Muscle layer of duodenum (tissue), 2 donors: ENCODE measurements around the gene SRGAP2C.
"Not testable (repeated sequence)": the region's sequence is repeated elsewhere in the genome, so short reads cannot be mapped to it uniquely, and the experiment has no call there.

Experiments used
- H3K27ac ChIP-seq: one replicate; pipeline ENCODE4 v1.7.0; 2013; ENCODE audit warnings: mild to moderate bottlenecking, low read length
- H3K27me3 ChIP-seq: one replicate; pipeline ENCODE4 v1.7.0; 2013; ENCODE audit warnings: low read depth, mild to moderate bottlenecking, control low read depth, low read length
- H3K36me3 ChIP-seq, 2 donors: one replicate each; pipeline ENCODE4 v1.7.0; 2013; ENCODE audit warnings: low read length in 2 of 2, control low read depth in 1 of 2, mild to moderate bottlenecking in 1 of 2; ENCODE audit not compliant: insufficient read depth in 2 of 2, control insufficient read depth in 1 of 2
- H3K4me1 ChIP-seq, 2 donors: one replicate each; pipeline ENCODE4 v1.7.0; 2013; ENCODE audit warnings: low read length in 2 of 2, mild to moderate bottlenecking in 2 of 2, control low read depth in 1 of 2, moderate library complexity in 1 of 2; ENCODE audit not compliant: insufficient read depth in 2 of 2, control insufficient read depth in 1 of 2
- H3K4me3 ChIP-seq, 2 donors: one replicate each; pipeline ENCODE4 v1.7.0; 2013; ENCODE audit warnings: low read length in 2 of 2, low read depth in 1 of 2, mild to moderate bottlenecking in 1 of 2
- H3K9me3 ChIP-seq, 2 donors: one replicate each; pipeline ENCODE4 v1.7.0; 2013; ENCODE audit warnings: low read length in 2 of 2, control low read depth in 1 of 2, mild to moderate bottlenecking in 1 of 2; ENCODE audit not compliant: control insufficient read depth in 1 of 2
- donor health status: healthy.

SRGAP2C gene

GRCh38 chr1:121385162-121385561 lies 200.4 kb downstream of the SRGAP2C start:
- not testable (repeated sequence) for H3K36me3 ChIP-seq, H3K9me3 ChIP-seq, H3K27me3 ChIP-seq, H3K4me3 ChIP-seq, H3K4me1 ChIP-seq, H3K27ac ChIP-seq

GRCh38 chr1:121385563-121386288 lies 201.0 kb downstream of the SRGAP2C start:
- not testable (repeated sequence) for H3K4me3 ChIP-seq, H3K27ac ChIP-seq, H3K9me3 ChIP-seq, H3K27me3 ChIP-seq, H3K36me3 ChIP-seq, H3K4me1 ChIP-seq

GRCh38 chr1:121386319-121386948 lies 201.7 kb downstream of the SRGAP2C start:
- H3K27me3 ChIP-seq, H3K9me3 ChIP-seq, H3K4me3 ChIP-seq, H3K36me3 ChIP-seq, H3K4me1 ChIP-seq, H3K27ac ChIP-seq: not testable (repeated sequence)

GRCh38 chr1:121389895-121390560 lies 205.3 kb downstream of the SRGAP2C start:
- H3K27ac ChIP-seq, H3K9me3 ChIP-seq, H3K4me1 ChIP-seq, H3K27me3 ChIP-seq, H3K4me3 ChIP-seq, H3K36me3 ChIP-seq: not testable (repeated sequence)

- not testable (repeated sequence) for H3K27me3 ChIP-seq, H3K36me3 ChIP-seq, H3K4me3 ChIP-seq, H3K4me1 ChIP-seq, H3K27ac ChIP-seq, H3K9me3 ChIP-seq
These were observed 207.4 kb downstream of the SRGAP2C start for GRCh38 chr1:121392130-121392529.

GRCh38 chr1:121395718-121396201 lies 211.0 kb downstream of the SRGAP2C start:
- not testable (repeated sequence) for H3K27ac ChIP-seq, H3K36me3 ChIP-seq, H3K4me1 ChIP-seq, H3K9me3 ChIP-seq, H3K27me3 ChIP-seq
- H3K4me3 ChIP-seq, result peak overlapping the region in 1 of 2 donors; percentile 24

- not testable (repeated sequence) for H3K9me3 ChIP-seq, H3K27me3 ChIP-seq, H3K27ac ChIP-seq, H3K36me3 ChIP-seq, H3K4me1 ChIP-seq
- peak overlapping the region in 1 of 2 donors; percentile 62 for H3K4me3 ChIP-seq
These were observed 211.7 kb downstream of the SRGAP2C start for GRCh38 chr1:121396335-121397081.

GRCh38 chr1:121397101-121397500 lies 212.3 kb downstream of the SRGAP2C start:
- H3K9me3 ChIP-seq, H3K27ac ChIP-seq, H3K36me3 ChIP-seq, H3K27me3 ChIP-seq, H3K4me1 ChIP-seq: not testable (repeated sequence)
- peak overlapping the region in 1 of 2 donors; percentile 62 for H3K4me3 ChIP-seq

GRCh38 chr1:121399193-121399592 lies 214.4 kb downstream of the SRGAP2C start:
- H3K36me3 ChIP-seq, H3K4me3 ChIP-seq, H3K27me3 ChIP-seq, H3K4me1 ChIP-seq, H3K27ac ChIP-seq, H3K9me3 ChIP-seq: not testable (repeated sequence)

- not testable (repeated sequence) for H3K4me3 ChIP-seq, H3K4me1 ChIP-seq, H3K27ac ChIP-seq, H3K27me3 ChIP-seq, H3K36me3 ChIP-seq, H3K9me3 ChIP-seq
These were observed 215.3 kb downstream of the SRGAP2C start for GRCh38 chr1:121400108-121400507.

GRCh38 chr1:121400541-121401310 lies 216.0 kb downstream of the SRGAP2C start:
- H3K4me3 ChIP-seq, H3K36me3 ChIP-seq, H3K9me3 ChIP-seq, H3K27ac ChIP-seq, H3K4me1 ChIP-seq, H3K27me3 ChIP-seq: not testable (repeated sequence)
